IMR-90 (cell line): Measurements from ENCODE around the gene DTX1. TPM values are rescaled to one million over a fixed set of nuclear protein-coding genes. Genes with fewer than 3 reads are reported as not detected.

Source experiments
- ATAC-seq: fragments of 200-7000 bp; cut with Tn5 transposase; 2 replicates; pipeline ENCODE4 v1.9.1; 2020; ENCODE audit warnings: low read depth, mild to moderate bottlenecking, moderate library complexity
- BruUV-seq: library from RNA; stranded (reverse); fragments of 400-500 nt; replicated peaks from 2 replicates; lab custom pipeline; 2021; lab: Mats Ljungman, UMichigan
- CTCF ChIA-PET: fragments of 300-600 bp; formaldehyde crosslinking; extraction: SDS; loops from one replicate; lab custom pipeline; 2021; ENCODE audit warnings: antibody characterized with exemption; lab: Yijun Ruan, JAX
- POLR2A ChIA-PET: fragments of 300-600 bp; sonication (Branson Sonifier 250); formaldehyde crosslinking; loops from one replicate; lab custom pipeline; 2022; ENCODE audit warnings: antibody characterized with exemption; ENCODE audit not compliant: unreplicated experiment; lab: Charles Lee
- DNase-seq: peaks from one replicate; pipeline ENCODE4 v3.0.0; 2013
- H2AFZ ChIP-seq: replicated peaks from 2 replicates; pipeline ENCODE3; 2013; ENCODE audit warnings: low read length, mild to moderate bottlenecking; ENCODE audit not compliant: poor library complexity
- H2AK5ac ChIP-seq: 2 replicates; pipeline ENCODE4 v1.6.1; 2013; ENCODE audit warnings: low read depth, low read length, inconsistent platforms
- H2AK9ac ChIP-seq: replicated peaks from 2 replicates; pipeline ENCODE3; 2013; ENCODE audit warnings: mild to moderate bottlenecking, low read depth, low read length, moderate library complexity; ENCODE audit not compliant: poor library complexity
- H2BK120ac ChIP-seq: 2 replicates; pipeline ENCODE4 v1.6.1; 2013; ENCODE audit warnings: low read depth, low read length, inconsistent platforms
- H2BK15ac ChIP-seq: 3 replicates; pipeline ENCODE4 v1.6.1; 2013; ENCODE audit warnings: low read depth, low read length, inconsistent platforms
- H2BK20ac ChIP-seq: 2 replicates; pipeline ENCODE4 v1.6.1; 2013; ENCODE audit warnings: low read depth, mild to moderate bottlenecking, inconsistent platforms, low read length, moderate library complexity
- H2BK5ac ChIP-seq: 2 replicates; pipeline ENCODE4 v1.6.1; 2013; ENCODE audit warnings: mild to moderate bottlenecking, low read depth, low read length, inconsistent platforms; ENCODE audit not compliant: poor library complexity, severe bottlenecking
- H3K14ac ChIP-seq: replicated peaks from 2 replicates; pipeline ENCODE4 v1.6.1; 2013; ENCODE audit warnings: low read depth, low read length, inconsistent platforms
- H3K18ac ChIP-seq: 2 replicates; pipeline ENCODE4 v1.6.1; 2013; ENCODE audit warnings: low read depth, low read length, control low read depth
- H3K23ac ChIP-seq: 2 replicates; pipeline ENCODE4 v1.6.1; 2013; ENCODE audit warnings: low read depth, low read length, inconsistent platforms
- H3K27ac ChIP-seq: 2 replicates; pipeline ENCODE4 v1.5.1; 2013; ENCODE audit warnings: mild to moderate bottlenecking, control low read depth, low read length; ENCODE audit not compliant: insufficient read depth
- H3K27me3 ChIP-seq: 2 replicates; pipeline ENCODE4 v1.6.1; 2013; ENCODE audit warnings: low read length; ENCODE audit not compliant: control insufficient read depth, insufficient read depth
- H3K36me3 ChIP-seq: 2 replicates; pipeline ENCODE4 v1.6.1; 2013; ENCODE audit warnings: low read length, mixed read lengths; ENCODE audit not compliant: control insufficient read depth, insufficient read depth
- H3K4ac ChIP-seq: 2 replicates; pipeline ENCODE4 v1.6.1; 2013; ENCODE audit warnings: low read depth, low read length, inconsistent platforms
- H3K4me1 ChIP-seq: 2 replicates; pipeline ENCODE4 v1.6.1; 2013; ENCODE audit warnings: low read length, mixed read lengths; ENCODE audit not compliant: control insufficient read depth, insufficient read depth
- H3K4me2 ChIP-seq: 2 replicates; pipeline ENCODE4 v1.6.1; 2013; ENCODE audit warnings: low read depth, mild to moderate bottlenecking, control low read depth, low read length, moderate library complexity
- H3K4me3 ChIP-seq: 2 replicates; pipeline ENCODE4 v1.5.1; 2013; ENCODE audit warnings: low read depth, mild to moderate bottlenecking, control low read depth, low read length, moderate library complexity; ENCODE audit not compliant: insufficient read depth
- H3K56ac ChIP-seq: 2 replicates; pipeline ENCODE4 v1.6.1; 2013; ENCODE audit warnings: low read length, inconsistent platforms; ENCODE audit not compliant: insufficient read depth; ENCODE audit errors: extremely low read depth
- H3K79me1 ChIP-seq, 2 experiments: 2 replicates each; pipeline ENCODE4 v1.6.1; 2013; ENCODE audit warnings: low read length in 2 of 2, inconsistent platforms in 1 of 2, low read depth in 1 of 2
- H3K9ac ChIP-seq: 2 replicates; pipeline ENCODE4 v1.6.1; 2013; ENCODE audit warnings: low read depth, low read length, control low read depth
- H3K9me1 ChIP-seq: 2 replicates; pipeline ENCODE4 v1.6.1; 2013; ENCODE audit warnings: low read length, inconsistent platforms; ENCODE audit not compliant: insufficient read depth
- H3K9me3 ChIP-seq: 2 replicates; pipeline ENCODE4 v1.6.1; 2013; ENCODE audit warnings: low read length; ENCODE audit not compliant: control insufficient read depth, insufficient read depth
- H4K20me1 ChIP-seq: 2 replicates; pipeline ENCODE4 v1.6.1; 2013; ENCODE audit warnings: low read length, inconsistent platforms; ENCODE audit not compliant: insufficient read depth
- H4K5ac ChIP-seq: 2 replicates; pipeline ENCODE4 v1.6.1; 2013; ENCODE audit warnings: mild to moderate bottlenecking, low read depth, low read length, control low read depth
- H4K8ac ChIP-seq, 2 experiments: 2 replicates each; pipeline ENCODE4 v1.6.1; 2013; ENCODE audit warnings: low read depth in 2 of 2, low read length in 2 of 2, control low read depth in 1 of 2, inconsistent platforms in 1 of 2
- H4K91ac ChIP-seq: 2 replicates; pipeline ENCODE4 v1.6.1; 2013; ENCODE audit warnings: low read depth, low read length, inconsistent platforms; ENCODE audit not compliant: insufficient read depth
- NFE2L2 ChIP-seq: fragments of 150-350 bp; IDR thresholded peaks from 2 replicates; pipeline ENCODE4 v1.6.1; 2016; ENCODE audit warnings: low read depth, mild to moderate bottlenecking, low read length
- RAD21 ChIP-seq: IDR thresholded peaks from 2 replicates; pipeline ENCODE4 v1.6.1; 2012; ENCODE audit warnings: low read length, improper control_type of control experiment
- WGBS, 2 experiments: methylation state at CpG; one replicate each; pipeline versions ENCODE4 v1.1.5 to v1.1.7; 2013; ENCODE audit warnings: missing lambda C conversion rate in 2 of 2; ENCODE audit not compliant: insufficient read length in 1 of 2; ENCODE audit errors: extremely low coverage in 2 of 2; 5-methylcytosine and 5-hydroxymethylcytosine counted together
- dilution Hi-C: fragments of 300-500 bp; cut with HindIII; formaldehyde crosslinking; loops from one replicate; pipeline ENCODE4 v1.14.3; 2018; ENCODE audit warnings: low sequenced_read_pairs; ENCODE audit not compliant: unreplicated experiment
- in situ Hi-C: fragments of 300-500 bp; cut with MboI; formaldehyde crosslinking; loops from 3 replicates; pipeline ENCODE4 v1.14.3; 2019; ENCODE audit warnings: low sequenced_read_pairs, inconsistent platforms, mixed read lengths
- intact Hi-C: fragments of 100-400 bp; cut with micrococcal nuclease; formaldehyde crosslinking; loops from 2 replicates; pipeline ENCODE4 v1.10.0; 2022
- polyA plus RNA-seq, 3 experiments: library from polyadenylated mRNA; depleted of rRNA; stranded (reverse); fragments of >200 nt; gene quantifications; 2 replicates each; pipeline ENCODE4 v1.2.3, GENCODE V29; 2012; ENCODE audit warnings: low replicate concordance in 1 of 3
- total RNA-seq: library from RNA; depleted of rRNA; stranded (reverse); fragments of >200 nt; gene quantifications from 2 replicates; pipeline ENCODE4 v1.2.3, GENCODE V29; 2012

DTX1 gene
- total and polyA plus RNA-seq, 2 of the 4 experiments (the other 2 are of a cell fraction): not detected

DNA sequence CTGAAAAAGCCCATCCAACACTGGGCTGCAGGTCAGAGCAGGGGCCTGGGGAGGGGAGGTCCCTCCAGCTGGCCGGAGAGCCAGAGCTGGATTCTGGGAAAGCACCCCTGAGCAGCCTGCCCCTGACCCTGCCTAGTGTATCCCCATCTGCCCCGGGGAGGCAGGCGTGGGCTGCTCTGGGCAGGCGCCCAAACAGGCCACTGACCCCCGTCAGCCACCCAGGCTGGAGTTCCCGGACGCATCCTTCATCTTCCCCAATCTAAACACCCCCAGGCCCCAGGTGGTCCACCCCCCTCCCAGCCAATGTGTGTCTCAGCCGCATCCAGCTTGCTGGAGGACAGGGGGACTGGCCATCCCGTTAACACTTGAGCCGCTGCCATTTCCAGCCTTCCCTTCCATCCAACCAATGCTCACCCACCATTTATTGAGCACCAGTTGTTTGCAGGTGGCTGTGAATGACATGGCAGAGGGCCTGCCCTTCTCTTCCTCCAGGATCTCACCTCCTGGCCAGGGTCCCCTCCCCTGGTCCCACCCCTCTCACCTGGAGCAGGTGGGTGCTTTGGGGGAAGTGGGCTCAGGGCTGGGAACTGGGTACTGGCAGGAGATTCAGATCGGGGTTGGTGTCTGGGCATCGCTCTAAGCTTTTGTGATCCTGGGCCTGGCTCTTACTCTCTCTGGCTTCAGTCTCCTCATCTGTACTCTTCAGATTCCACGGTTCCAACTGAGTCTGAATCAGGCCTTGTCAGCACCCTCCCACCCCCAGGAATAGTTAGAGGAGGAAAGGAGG, 743 bp upstream of the DTX1 start:
- Histone ChIP-seq H2AFZ (no peak overlapping the region), H3K27ac (no peak overlapping the region), H2BK120ac (no peak overlapping the region), H3K9ac (no peak overlapping the region), H4K91ac (no peak overlapping the region), H3K4me3 (no peak overlapping the region), H3K4me1 (no peaks in the 10 kb centered on the region), H3K27me3 (peaks cover 37% of the 10 kb centered on the region), H3K18ac (no peak overlapping the region), H2BK5ac (no peak overlapping the region), H2AK5ac (no peak overlapping the region), H3K79me1 (no peaks in the 10 kb centered on the region), H3K4ac (no peak overlapping the region), H3K23ac (no peak overlapping the region), H4K5ac (no peak overlapping the region), H2BK20ac (no peak overlapping the region), H2AK9ac (no peak overlapping the region), H2BK15ac (no peak overlapping the region), H4K8ac (no peak overlapping the region), H3K9me1 (0 out of 2 replicates have a peak, but pooled peaks cover 2% of the 10 kb centered on the region), H3K36me3 (no peaks in the 10 kb centered on the region), H3K4me2 (no peak overlapping the region), H3K56ac (no peak overlapping the region), H4K20me1 (no peaks in the 10 kb centered on the region), H3K9me3 (no peaks in the 10 kb centered on the region), H3K14ac (no peak overlapping the region)
- in situ Hi-C loops: no loop called here
- 0% methylated on average over 3 of the region's 13 CpGs; no CpG with 5 or more reads in 1 of the 2 experiments for WGBS, 2 experiments
- BruUV-seq: no TSS peak
- dilution Hi-C loops: no loop called here
- ChIA-PET POLR2A (no interaction called here), CTCF (no interaction called here)
- no peak for TF ChIP-seq RAD21
- TF ChIP-seq NFE2L2: no peak
- intact Hi-C loops: no loop called here
- ATAC-seq: no peak
- no peak for DNase-seq
